Hematopoietic multipotent progenitor cell treated with erythropoietin and hydrocortisone succinate and interleukin-3 and kit ligand, for 4 days (in vitro differentiated cells): ENCODE results near the gene DMBT1.
A peak's percentile ranks its signal among the peaks of the same experiment; 100 is the strongest.
"Not testable (repeated sequence)": the region's sequence is repeated elsewhere in the genome, so short reads cannot be mapped to it uniquely, and the experiment has no call there.

ENCODE experiments used
- DNase-seq: peaks from one replicate; pipeline ENCODE4 v3.0.0-alpha.2; 2015

The DMBT1 gene

GRCh38 chr10:122588381-122588780 lies 27.8 kb downstream of the DMBT1 start:
- no peak for DNase-seq

- DNase-seq = no peak
Observed at GRCh38 chr10:122590153-122590552, 29.6 kb downstream of the DMBT1 start.

- DNase-seq = no peak
Observed at GRCh38 chr10:122591736-122592135, 31.2 kb downstream of the DMBT1 start.

- DNase-seq = no peak
Observed at GRCh38 chr10:122592161-122592560, 31.6 kb downstream of the DMBT1 start.

- no peak for DNase-seq
Observed at GRCh38 chr10:122617476-122618270, 57.1 kb downstream of the DMBT1 start.

- no peak for DNase-seq
Observed at GRCh38 chr10:122618461-122619165, 58.1 kb downstream of the DMBT1 start.

GRCh38 chr10:122620961-122621360 lies 60.4 kb downstream of the DMBT1 start:
- DNase-seq = not testable (repeated sequence)

- DNase-seq = no peak
Observed at GRCh38 chr10:122624546-122624945, 64.0 kb downstream of the DMBT1 start.

GRCh38 chr10:122630526-122630925 lies 70.0 kb downstream of the DMBT1 start:
- no peak for DNase-seq

GRCh38 chr10:122632031-122632430 lies 71.5 kb downstream of the DMBT1 start:
- no peak for DNase-seq

GRCh38 chr10:122632576-122632975 lies 72.0 kb downstream of the DMBT1 start:
- no peak for DNase-seq

- no peak for DNase-seq
Observed at GRCh38 chr10:122636953-122637352, 76.4 kb downstream of the DMBT1 start.

GRCh38 chr10:122637376-122637775 lies 76.8 kb downstream of the DMBT1 start:
- no peak for DNase-seq

GRCh38 chr10:122638106-122638505 lies 77.6 kb downstream of the DMBT1 start:
- DNase-seq = no peak

GRCh38 chr10:122639801-122640200 lies 79.2 kb downstream of the DMBT1 start:
- no peak for DNase-seq

GRCh38 chr10:122640921-122641320 lies 80.4 kb downstream of the DMBT1 start:
- no peak for DNase-seq

GRCh38 chr10:122642726-122643605 lies 82.4 kb downstream of the DMBT1 start:
- no peak for DNase-seq

GRCh38 chr10:122643931-122644534 lies 83.5 kb downstream of the DMBT1 start:
- DNase-seq = no peak

- no peak for DNase-seq
Observed at GRCh38 chr10:122646511-122647382, 86.2 kb downstream of the DMBT1 start.

GRCh38 chr10:122647383-122647968 lies 86.9 kb downstream of the DMBT1 start:
- DNase-seq = peak; percentile 9
